IMR-90 (cell line): ENCODE results near the gene TAF4B. TPM values are rescaled to one million over a fixed set of nuclear protein-coding genes. Genes with fewer than 3 reads are reported as not detected.

Experiments used
- ATAC-seq: fragments of 200-7000 bp; cut with Tn5 transposase; 2 replicates; pipeline ENCODE4 v1.9.1; 2020; ENCODE audit warnings: low read depth, mild to moderate bottlenecking, moderate library complexity
- BruUV-seq: library from RNA; stranded (reverse); fragments of 400-500 nt; replicated peaks from 2 replicates; lab custom pipeline; 2021; lab: Mats Ljungman, UMichigan
- CTCF ChIA-PET: fragments of 300-600 bp; formaldehyde crosslinking; extraction: SDS; loops from one replicate; lab custom pipeline; 2021; ENCODE audit warnings: antibody characterized with exemption; lab: Yijun Ruan, JAX
- POLR2A ChIA-PET: fragments of 300-600 bp; sonication (Branson Sonifier 250); formaldehyde crosslinking; loops from one replicate; lab custom pipeline; 2022; ENCODE audit warnings: antibody characterized with exemption; ENCODE audit not compliant: unreplicated experiment; lab: Charles Lee
- DNase-seq: peaks from one replicate; pipeline ENCODE4 v3.0.0; 2013
- H2AFZ ChIP-seq: replicated peaks from 2 replicates; pipeline ENCODE3; 2013; ENCODE audit warnings: low read length, mild to moderate bottlenecking; ENCODE audit not compliant: poor library complexity
- H2AK5ac ChIP-seq: 2 replicates; pipeline ENCODE4 v1.6.1; 2013; ENCODE audit warnings: low read depth, low read length, inconsistent platforms
- H2AK9ac ChIP-seq: replicated peaks from 2 replicates; pipeline ENCODE3; 2013; ENCODE audit warnings: mild to moderate bottlenecking, low read depth, low read length, moderate library complexity; ENCODE audit not compliant: poor library complexity
- H2BK120ac ChIP-seq: 2 replicates; pipeline ENCODE4 v1.6.1; 2013; ENCODE audit warnings: low read depth, low read length, inconsistent platforms
- H2BK15ac ChIP-seq: 3 replicates; pipeline ENCODE4 v1.6.1; 2013; ENCODE audit warnings: low read depth, low read length, inconsistent platforms
- H2BK20ac ChIP-seq: 2 replicates; pipeline ENCODE4 v1.6.1; 2013; ENCODE audit warnings: low read depth, mild to moderate bottlenecking, inconsistent platforms, low read length, moderate library complexity
- H2BK5ac ChIP-seq: 2 replicates; pipeline ENCODE4 v1.6.1; 2013; ENCODE audit warnings: mild to moderate bottlenecking, low read depth, low read length, inconsistent platforms; ENCODE audit not compliant: poor library complexity, severe bottlenecking
- H3K14ac ChIP-seq: replicated peaks from 2 replicates; pipeline ENCODE4 v1.6.1; 2013; ENCODE audit warnings: low read depth, low read length, inconsistent platforms
- H3K18ac ChIP-seq: 2 replicates; pipeline ENCODE4 v1.6.1; 2013; ENCODE audit warnings: low read depth, low read length, control low read depth
- H3K23ac ChIP-seq: 2 replicates; pipeline ENCODE4 v1.6.1; 2013; ENCODE audit warnings: low read depth, low read length, inconsistent platforms
- H3K27ac ChIP-seq: 2 replicates; pipeline ENCODE4 v1.5.1; 2013; ENCODE audit warnings: mild to moderate bottlenecking, control low read depth, low read length; ENCODE audit not compliant: insufficient read depth
- H3K27me3 ChIP-seq: 2 replicates; pipeline ENCODE4 v1.6.1; 2013; ENCODE audit warnings: low read length; ENCODE audit not compliant: control insufficient read depth, insufficient read depth
- H3K36me3 ChIP-seq: 2 replicates; pipeline ENCODE4 v1.6.1; 2013; ENCODE audit warnings: low read length, mixed read lengths; ENCODE audit not compliant: control insufficient read depth, insufficient read depth
- H3K4ac ChIP-seq: 2 replicates; pipeline ENCODE4 v1.6.1; 2013; ENCODE audit warnings: low read depth, low read length, inconsistent platforms
- H3K4me1 ChIP-seq: 2 replicates; pipeline ENCODE4 v1.6.1; 2013; ENCODE audit warnings: low read length, mixed read lengths; ENCODE audit not compliant: control insufficient read depth, insufficient read depth
- H3K4me2 ChIP-seq: 2 replicates; pipeline ENCODE4 v1.6.1; 2013; ENCODE audit warnings: low read depth, mild to moderate bottlenecking, control low read depth, low read length, moderate library complexity
- H3K4me3 ChIP-seq: 2 replicates; pipeline ENCODE4 v1.5.1; 2013; ENCODE audit warnings: low read depth, mild to moderate bottlenecking, control low read depth, low read length, moderate library complexity; ENCODE audit not compliant: insufficient read depth
- H3K56ac ChIP-seq: 2 replicates; pipeline ENCODE4 v1.6.1; 2013; ENCODE audit warnings: low read length, inconsistent platforms; ENCODE audit not compliant: insufficient read depth; ENCODE audit errors: extremely low read depth
- H3K79me1 ChIP-seq, 2 experiments: 2 replicates each; pipeline ENCODE4 v1.6.1; 2013; ENCODE audit warnings: low read length in 2 of 2, inconsistent platforms in 1 of 2, low read depth in 1 of 2
- H3K9ac ChIP-seq: 2 replicates; pipeline ENCODE4 v1.6.1; 2013; ENCODE audit warnings: low read depth, low read length, control low read depth
- H3K9me1 ChIP-seq: 2 replicates; pipeline ENCODE4 v1.6.1; 2013; ENCODE audit warnings: low read length, inconsistent platforms; ENCODE audit not compliant: insufficient read depth
- H3K9me3 ChIP-seq: 2 replicates; pipeline ENCODE4 v1.6.1; 2013; ENCODE audit warnings: low read length; ENCODE audit not compliant: control insufficient read depth, insufficient read depth
- H4K20me1 ChIP-seq: 2 replicates; pipeline ENCODE4 v1.6.1; 2013; ENCODE audit warnings: low read length, inconsistent platforms; ENCODE audit not compliant: insufficient read depth
- H4K5ac ChIP-seq: 2 replicates; pipeline ENCODE4 v1.6.1; 2013; ENCODE audit warnings: mild to moderate bottlenecking, low read depth, low read length, control low read depth
- H4K8ac ChIP-seq, 2 experiments: 2 replicates each; pipeline ENCODE4 v1.6.1; 2013; ENCODE audit warnings: low read depth in 2 of 2, low read length in 2 of 2, control low read depth in 1 of 2, inconsistent platforms in 1 of 2
- H4K91ac ChIP-seq: 2 replicates; pipeline ENCODE4 v1.6.1; 2013; ENCODE audit warnings: low read depth, low read length, inconsistent platforms; ENCODE audit not compliant: insufficient read depth
- NFE2L2 ChIP-seq: fragments of 150-350 bp; IDR thresholded peaks from 2 replicates; pipeline ENCODE4 v1.6.1; 2016; ENCODE audit warnings: low read depth, mild to moderate bottlenecking, low read length
- WGBS, 2 experiments: methylation state at CpG; one replicate each; pipeline versions ENCODE4 v1.1.5 to v1.1.7; 2013; ENCODE audit warnings: missing lambda C conversion rate in 2 of 2; ENCODE audit not compliant: insufficient read length in 1 of 2; ENCODE audit errors: extremely low coverage in 2 of 2; 5-methylcytosine and 5-hydroxymethylcytosine counted together
- dilution Hi-C: fragments of 300-500 bp; cut with HindIII; formaldehyde crosslinking; loops from one replicate; pipeline ENCODE4 v1.14.3; 2018; ENCODE audit warnings: low sequenced_read_pairs; ENCODE audit not compliant: unreplicated experiment
- in situ Hi-C: fragments of 300-500 bp; cut with MboI; formaldehyde crosslinking; loops from 3 replicates; pipeline ENCODE4 v1.14.3; 2019; ENCODE audit warnings: low sequenced_read_pairs, inconsistent platforms, mixed read lengths
- intact Hi-C: fragments of 100-400 bp; cut with micrococcal nuclease; formaldehyde crosslinking; loops from 2 replicates; pipeline ENCODE4 v1.10.0; 2022
- polyA plus RNA-seq, 3 experiments: library from polyadenylated mRNA; depleted of rRNA; stranded (reverse); fragments of >200 nt; gene quantifications; 2 replicates each; pipeline ENCODE4 v1.2.3, GENCODE V29; 2012; ENCODE audit warnings: low replicate concordance in 1 of 3
- total RNA-seq: library from RNA; depleted of rRNA; stranded (reverse); fragments of >200 nt; gene quantifications from 2 replicates; pipeline ENCODE4 v1.2.3, GENCODE V29; 2012

TAF4B gene
- total and polyA plus RNA-seq, 2 of the 4 experiments (the other 2 are of a cell fraction) = 0.38 to 1.1 TPM

GRCh38 chr18:26419746-26420145, 193.5 kb downstream of the TAF4B start:
- in situ Hi-C loops = no loop called here
- POLR2A ChIA-PET = no interaction called here

More at GRCh38 chr18:26419746-26420145, 193.5 kb downstream of the TAF4B start:
- Histone ChIP-seq H3K4me2 (no peak overlapping the region), H3K9me1 (no peaks in the 10 kb centered on the region), H3K18ac (no peak overlapping the region), H2BK120ac (no peak overlapping the region), H3K56ac (no peak overlapping the region), H3K4me3 (no peak overlapping the region), H4K5ac (no peak overlapping the region), H3K4ac (no peak overlapping the region), H3K27me3 (peaks cover 13% of the 10 kb centered on the region), H3K14ac (no peak overlapping the region), H3K23ac (no peak overlapping the region), H2AFZ (no peak overlapping the region), H2BK5ac (no peak overlapping the region), H2BK20ac (no peak overlapping the region), H3K9me3 (no peaks in the 10 kb centered on the region), H3K27ac (no peak overlapping the region), H4K20me1 (no peaks in the 10 kb centered on the region), H3K4me1 (no peaks in the 10 kb centered on the region), H2AK9ac (no peak overlapping the region), H4K91ac (no peak overlapping the region), H4K8ac (no peak overlapping the region), H2BK15ac (no peak overlapping the region), H3K36me3 (no peaks in the 10 kb centered on the region), H3K9ac (no peak overlapping the region), H2AK5ac (no peak overlapping the region), H3K79me1 (no peaks in the 10 kb centered on the region)
- CTCF ChIA-PET = interaction anchor here (0.7 kb wide), 1 partner anchor 36 kb away, joined by 3 read pairs; no protein-coding TSS in a partner anchor
- TF ChIP-seq NFE2L2 = no peak
- dilution Hi-C loops = no loop called here
- no peak for ATAC-seq
- BruUV-seq = no TSS peak
- WGBS, 2 experiments = 87% methylated on average over 5 of the region's 9 CpGs; no CpG with 5 or more reads in 1 of the 2 experiments
- DNase-seq = no peak
- intact Hi-C loops = no loop called here
